ENCODE data around the gene RNF123.

RNF123 gene

GRCh38 chr3:49689046-49689907, at the start of gene RNF123, which contains the start of gene MST1:
Gene RNF123 (plus strand): TSS chr3:49689557. CDS start chr3:49691166, 1,609 bp downstream.
Gene MST1 (minus strand): TSS chr3:49689474. CDS start chr3:49688691, 783 bp downstream.
- no peak for DNase-seq

DNA sequence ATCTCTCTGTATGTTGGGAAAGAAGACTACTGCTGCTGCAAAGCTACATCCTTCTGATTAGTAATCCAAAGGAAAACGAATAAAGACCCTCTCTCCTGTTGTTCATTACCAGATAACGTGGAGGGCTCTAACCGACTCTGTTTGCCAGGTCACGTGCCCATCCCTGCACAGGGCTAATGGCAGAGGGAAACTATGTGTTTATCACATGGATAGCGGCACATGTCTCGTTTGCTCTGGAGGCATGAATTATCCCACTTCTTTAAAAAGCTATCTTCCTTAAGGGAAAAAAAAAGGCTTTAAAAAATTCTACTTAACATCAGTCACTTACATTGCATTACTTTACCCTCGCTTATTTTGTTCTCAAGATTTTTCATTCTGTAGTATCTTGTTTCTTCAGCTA, 48.1 kb upstream of the RNF123 start:
- peak in 3 of 58 donors; percentile 5 to 19 (median 11) for DNase-seq

GRCh38 chr3:49641921-49642707, 47.2 kb upstream of the RNF123 start:
- no peak for DNase-seq

DNA sequence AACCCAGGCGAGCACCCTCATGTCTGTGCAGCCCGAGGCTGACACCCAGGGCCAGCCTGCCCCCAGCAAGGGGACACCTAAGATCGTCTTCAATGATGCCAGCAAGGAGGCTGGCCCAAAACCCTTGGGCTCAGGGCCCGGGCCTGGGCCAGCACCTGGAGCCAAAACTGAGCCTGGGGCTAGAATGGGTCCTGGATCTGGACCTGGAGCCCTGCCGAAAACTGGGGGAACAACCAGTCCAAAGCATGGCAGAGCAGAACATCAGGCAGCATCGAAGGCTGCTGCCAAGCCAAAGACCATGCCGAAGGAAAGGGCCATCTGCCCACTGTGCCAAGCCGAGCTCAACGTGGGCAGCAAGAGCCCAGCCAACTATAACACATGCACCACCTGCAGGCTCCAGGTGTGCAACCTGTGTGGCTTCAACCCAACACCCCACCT, 46.6 kb upstream of the RNF123 start:
- no peak for DNase-seq

GRCh38 chr3:49644684-49645083, 44.7 kb upstream of the RNF123 start:
- DNase-seq, result no peak

DNA sequence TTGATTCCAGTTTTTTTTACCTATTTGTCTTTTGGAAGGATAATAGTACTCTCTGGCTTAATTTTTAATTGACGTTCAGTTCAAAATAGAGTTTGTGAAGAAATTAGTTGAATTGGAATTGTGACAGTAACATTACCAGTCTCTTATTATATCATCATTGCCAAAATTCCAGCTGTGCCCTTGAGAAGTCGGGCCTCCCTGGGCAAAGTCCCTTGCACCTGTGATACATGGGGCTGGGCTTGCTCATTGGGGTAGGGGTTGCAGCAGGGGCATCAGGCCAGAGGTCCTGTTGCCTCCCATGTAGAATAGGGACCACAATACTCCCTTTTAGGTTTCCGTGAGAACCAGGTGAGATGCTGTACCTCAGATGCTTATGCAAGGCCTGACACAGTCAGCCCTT, 43.1 kb upstream of the RNF123 start:
- no peak for DNase-seq

- peak in 1 of 58 donors; percentile 12 for DNase-seq
These were observed 41.6 kb upstream of the RNF123 start for GRCh38 chr3:49647741-49648140.

- DNase-seq, result no peak
These were observed 40.9 kb upstream of the RNF123 start for GRCh38 chr3:49648354-49649019.

GRCh38 chr3:49649576-49649975, 39.8 kb upstream of the RNF123 start:
- no peak for DNase-seq

- no peak for DNase-seq
These were observed 39.2 kb upstream of the RNF123 start for GRCh38 chr3:49650177-49650576.

GRCh38 chr3:49650637-49651036, 38.7 kb upstream of the RNF123 start:
- DNase-seq, result no peak

GRCh38 chr3:49652218-49652902, 37.0 kb upstream of the RNF123 start:
- DNase-seq, result no peak

DNA sequence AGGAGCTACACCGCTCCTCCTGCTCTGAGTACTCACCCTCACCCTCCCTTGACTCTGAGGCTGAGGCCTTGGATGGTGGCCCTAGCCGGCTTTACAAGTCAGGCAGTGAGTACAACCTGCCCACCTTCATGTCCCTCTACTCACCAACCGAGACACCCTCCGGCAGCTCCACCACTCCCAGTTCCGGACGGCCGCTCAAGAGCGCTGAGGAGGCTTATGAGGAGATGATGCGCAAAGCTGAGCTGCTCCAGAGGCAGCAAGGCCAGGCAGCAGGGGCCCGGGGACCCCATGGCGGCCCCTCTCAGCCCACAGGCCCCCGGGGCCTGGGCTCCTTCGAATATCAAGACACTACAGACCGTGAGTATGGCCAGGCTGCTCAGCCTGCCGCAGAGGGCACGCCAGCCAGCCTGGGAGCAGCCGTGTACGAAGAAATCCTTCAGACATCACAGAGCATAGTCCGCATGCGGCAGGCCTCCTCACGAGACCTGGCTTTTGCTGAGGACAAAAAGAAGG, 36.4 kb upstream of the RNF123 start:
- DNase-seq, result no peak

DNA sequence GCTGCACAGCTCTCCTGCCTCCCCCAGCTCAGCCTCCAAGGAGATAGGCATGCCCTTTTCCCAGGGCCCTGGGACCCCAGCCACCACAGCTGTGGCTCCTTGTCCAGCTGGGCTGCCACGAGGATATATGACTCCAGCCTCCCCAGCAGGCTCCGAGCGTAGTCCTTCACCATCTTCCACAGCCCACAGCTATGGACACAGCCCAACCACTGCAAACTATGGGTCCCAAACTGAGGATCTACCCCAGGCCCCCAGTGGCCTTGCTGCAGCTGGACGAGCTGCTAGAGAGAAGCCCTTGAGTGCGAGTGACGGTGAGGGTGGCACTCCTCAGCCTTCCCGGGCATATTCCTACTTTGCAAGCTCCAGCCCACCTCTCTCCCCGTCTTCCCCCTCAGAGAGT, 35.7 kb upstream of the RNF123 start:
- no peak for DNase-seq

DNA sequence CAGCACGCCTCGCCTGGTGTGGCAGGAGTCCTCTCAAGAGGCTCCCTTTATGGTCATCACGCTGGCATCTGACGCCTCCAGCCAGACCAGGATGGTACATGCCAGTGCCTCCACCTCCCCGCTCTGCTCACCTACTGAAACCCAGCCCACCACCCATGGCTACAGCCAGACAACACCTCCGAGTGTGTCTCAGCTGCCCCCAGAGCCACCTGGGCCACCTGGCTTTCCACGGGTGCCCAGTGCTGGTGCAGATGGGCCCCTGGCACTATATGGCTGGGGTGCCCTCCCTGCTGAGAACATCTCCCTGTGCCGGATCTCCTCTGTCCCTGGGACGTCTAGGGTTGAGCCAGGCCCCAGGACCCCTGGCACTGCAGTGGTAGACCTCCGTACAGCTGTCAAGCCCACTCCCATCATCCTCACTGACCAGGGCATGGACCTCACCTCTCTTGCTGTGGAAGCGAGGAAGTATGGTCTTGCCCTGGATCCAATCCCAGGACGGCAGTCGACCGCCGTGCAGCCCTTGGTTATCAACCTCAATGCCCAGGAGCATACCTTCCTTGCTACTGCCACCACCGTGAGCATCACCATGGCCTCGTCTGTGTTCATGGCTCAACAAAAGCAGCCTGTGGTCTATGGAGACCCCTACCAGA, 35.1 kb upstream of the RNF123 start:
- no peak for DNase-seq

- DNase-seq, result no peak
These were observed 34.3 kb upstream of the RNF123 start for GRCh38 chr3:49654955-49655556.

DNA sequence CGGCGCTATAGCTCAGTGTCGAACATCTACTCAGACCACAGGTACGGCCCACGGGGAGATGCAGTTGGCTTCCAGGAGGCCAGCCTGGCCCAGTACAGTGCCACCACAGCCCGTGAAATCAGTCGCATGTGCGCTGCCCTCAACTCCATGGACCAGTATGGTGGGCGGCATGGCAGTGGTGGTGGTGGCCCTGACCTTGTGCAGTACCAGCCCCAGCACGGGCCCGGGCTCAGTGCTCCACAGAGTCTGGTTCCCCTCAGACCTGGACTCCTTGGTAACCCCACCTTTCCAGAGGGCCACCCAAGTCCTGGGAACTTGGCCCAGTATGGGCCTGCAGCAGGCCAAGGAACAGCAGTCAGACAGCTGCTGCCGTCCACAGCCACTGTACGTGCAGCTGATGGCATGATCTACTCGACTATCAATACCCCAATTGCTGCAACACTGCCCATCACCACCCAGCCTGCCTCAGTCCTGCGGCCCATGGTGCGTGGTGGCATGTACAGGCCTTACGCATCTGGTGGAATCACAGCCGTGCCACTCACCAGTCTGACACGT, 33.5 kb upstream of the RNF123 start:
- no peak for DNase-seq

GRCh38 chr3:49656541-49657112, 32.7 kb upstream of the RNF123 start:
- peak in 3 of 58 donors; percentile 7 to 32 (median 12) for DNase-seq
